ENCODE data around the gene ACSL6.

GRCh38 chr5:132044207-132044606 is 32.7 kb upstream of the ACSL6 start:
- TF ChIP-seq KLF16 (tag by site-specific recombination; IDR thresholded peaks at IDR 0.05), result no peak
- TF ChIP-seq ZNF174 (tag by site-specific recombination; IDR thresholded peaks at IDR 0.05), result no peak
- TF ChIP-seq ZNF670 (tag by site-specific recombination; IDR thresholded peaks at IDR 0.05; ENCODE audit: low read depth), result no peak
- TF ChIP-seq, protein P1, sequence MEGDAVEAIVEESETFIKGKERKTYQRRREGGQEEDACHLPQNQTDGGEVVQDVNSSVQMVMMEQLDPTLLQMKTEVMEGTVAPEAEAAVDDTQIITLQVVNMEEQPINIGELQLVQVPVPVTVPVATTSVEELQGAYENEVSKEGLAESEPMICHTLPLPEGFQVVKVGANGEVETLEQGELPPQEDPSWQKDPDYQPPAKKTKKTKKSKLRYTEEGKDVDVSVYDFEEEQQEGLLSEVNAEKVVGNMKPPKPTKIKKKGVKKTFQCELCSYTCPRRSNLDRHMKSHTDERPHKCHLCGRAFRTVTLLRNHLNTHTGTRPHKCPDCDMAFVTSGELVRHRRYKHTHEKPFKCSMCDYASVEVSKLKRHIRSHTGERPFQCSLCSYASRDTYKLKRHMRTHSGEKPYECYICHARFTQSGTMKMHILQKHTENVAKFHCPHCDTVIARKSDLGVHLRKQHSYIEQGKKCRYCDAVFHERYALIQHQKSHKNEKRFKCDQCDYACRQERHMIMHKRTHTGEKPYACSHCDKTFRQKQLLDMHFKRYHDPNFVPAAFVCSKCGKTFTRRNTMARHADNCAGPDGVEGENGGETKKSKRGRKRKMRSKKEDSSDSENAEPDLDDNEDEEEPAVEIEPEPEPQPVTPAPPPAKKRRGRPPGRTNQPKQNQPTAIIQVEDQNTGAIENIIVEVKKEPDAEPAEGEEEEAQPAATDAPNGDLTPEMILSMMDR (tag by site-specific recombination; IDR thresholded peaks at IDR 0.05), result no peak
- TF ChIP-seq ZBTB21 (tag by site-specific recombination; IDR thresholded peaks at IDR 0.05), result no peak
- no peak for TF ChIP-seq YY1 (tag by site-specific recombination; IDR thresholded peaks at IDR 0.05)
- TF ChIP-seq, protein P2, sequence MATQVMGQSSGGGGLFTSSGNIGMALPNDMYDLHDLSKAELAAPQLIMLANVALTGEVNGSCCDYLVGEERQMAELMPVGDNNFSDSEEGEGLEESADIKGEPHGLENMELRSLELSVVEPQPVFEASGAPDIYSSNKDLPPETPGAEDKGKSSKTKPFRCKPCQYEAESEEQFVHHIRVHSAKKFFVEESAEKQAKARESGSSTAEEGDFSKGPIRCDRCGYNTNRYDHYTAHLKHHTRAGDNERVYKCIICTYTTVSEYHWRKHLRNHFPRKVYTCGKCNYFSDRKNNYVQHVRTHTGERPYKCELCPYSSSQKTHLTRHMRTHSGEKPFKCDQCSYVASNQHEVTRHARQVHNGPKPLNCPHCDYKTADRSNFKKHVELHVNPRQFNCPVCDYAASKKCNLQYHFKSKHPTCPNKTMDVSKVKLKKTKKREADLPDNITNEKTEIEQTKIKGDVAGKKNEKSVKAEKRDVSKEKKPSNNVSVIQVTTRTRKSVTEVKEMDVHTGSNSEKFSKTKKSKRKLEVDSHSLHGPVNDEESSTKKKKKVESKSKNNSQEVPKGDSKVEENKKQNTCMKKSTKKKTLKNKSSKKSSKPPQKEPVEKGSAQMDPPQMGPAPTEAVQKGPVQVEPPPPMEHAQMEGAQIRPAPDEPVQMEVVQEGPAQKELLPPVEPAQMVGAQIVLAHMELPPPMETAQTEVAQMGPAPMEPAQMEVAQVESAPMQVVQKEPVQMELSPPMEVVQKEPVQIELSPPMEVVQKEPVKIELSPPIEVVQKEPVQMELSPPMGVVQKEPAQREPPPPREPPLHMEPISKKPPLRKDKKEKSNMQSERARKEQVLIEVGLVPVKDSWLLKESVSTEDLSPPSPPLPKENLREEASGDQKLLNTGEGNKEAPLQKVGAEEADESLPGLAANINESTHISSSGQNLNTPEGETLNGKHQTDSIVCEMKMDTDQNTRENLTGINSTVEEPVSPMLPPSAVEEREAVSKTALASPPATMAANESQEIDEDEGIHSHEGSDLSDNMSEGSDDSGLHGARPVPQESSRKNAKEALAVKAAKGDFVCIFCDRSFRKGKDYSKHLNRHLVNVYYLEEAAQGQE (tag by site-specific recombination; IDR thresholded peaks at IDR 0.05), result no peak

Measured in HEK293 (cell line).